ENCODE data around the gene KLK10. TPM values are rescaled to one million over a fixed set of nuclear protein-coding genes. Genes with fewer than 3 reads are reported as not detected.

Gene KLK10
- total RNA-seq = not detected

- DNase-seq (ENCODE audit: extremely low spot score) = no peak
- 6% methylated on average over 6 of the region's 14 CpGs for WGBS
- H3K27ac ChIP-seq (replicated peaks in 1 of 4) = no peak within 1 kb of the TSS
- H3K4me1 ChIP-seq = peaks cover 17 to 31% (median 28%) of the 10 kb centered on the region in 4 donors
- peaks cover 0 to 93% (median 37%) of the 10 kb centered on the region in 4 donors for H3K27me3 ChIP-seq
- intact Hi-C loops (cut with DNase I) = no loop called here
- H3K36me3 ChIP-seq = no peaks in the 10 kb centered on the region
- H3K9me3 ChIP-seq = no peaks in the 10 kb centered on the region
- TF ChIP-seq CTCF (IDR thresholded peaks at IDR 0.05) (no peak), EP300 (IDR thresholded peaks at IDR 0.05) (no peak), POLR2AphosphoS5 (IDR thresholded peaks at IDR 0.05) (no peak), POLR2A (IDR thresholded peaks at IDR 0.05; ENCODE audit: low read depth) (no peak)
- H3K4me3 ChIP-seq = peak within 1 kb of the TSS; percentile 28 to 53 (median 33)
These were observed at the start of gene KLK10 for GRCh38 chr19:51019544-51019925. KLK10 (minus strand) TSS chr19:51019709; CDS start chr19:51019130, 579 bp downstream.

DNA sequence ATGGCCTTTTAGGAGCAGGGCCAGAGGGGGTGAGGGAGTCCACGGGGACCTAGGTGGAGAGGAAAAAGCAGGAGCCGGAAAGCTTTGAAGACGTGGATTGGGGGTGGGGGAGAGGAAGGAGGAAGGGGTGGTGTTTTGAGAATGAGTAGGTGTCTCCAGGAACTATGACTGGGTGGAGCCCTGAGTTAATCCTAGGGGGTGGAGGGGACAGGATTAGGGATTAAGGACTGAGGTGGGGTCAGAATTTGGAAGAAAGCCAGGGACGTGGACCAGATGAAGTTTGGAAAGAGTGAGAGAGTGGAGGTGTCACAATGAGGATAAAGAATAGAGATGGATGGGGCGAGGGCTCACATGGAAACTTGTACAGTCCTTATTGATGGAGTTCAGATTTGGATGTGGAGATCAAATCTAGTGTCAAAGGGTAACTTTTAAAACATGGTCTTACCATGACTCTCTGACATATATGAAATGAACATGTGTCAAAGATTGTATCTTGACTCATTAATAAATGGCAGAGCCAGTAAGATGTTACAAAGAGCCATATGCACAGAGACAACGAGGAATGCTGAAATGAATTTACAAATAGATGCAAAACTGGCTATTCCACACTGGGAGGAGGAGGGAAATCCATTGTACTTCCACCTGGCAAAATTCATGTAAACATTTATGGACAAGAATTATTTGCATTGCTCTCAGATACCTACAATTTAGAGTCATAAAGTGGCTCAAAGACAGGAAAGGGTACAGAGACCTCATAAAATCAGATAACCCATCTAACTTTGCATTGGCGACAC is 47.1 kb upstream of the KLK10 start:
- H3K27ac ChIP-seq (replicated peaks in 1 of 4) = no peak overlapping the region
- H3K4me1 ChIP-seq = peaks cover 4 to 11% (median 8%) of the 10 kb centered on the region in 4 donors

DNA sequence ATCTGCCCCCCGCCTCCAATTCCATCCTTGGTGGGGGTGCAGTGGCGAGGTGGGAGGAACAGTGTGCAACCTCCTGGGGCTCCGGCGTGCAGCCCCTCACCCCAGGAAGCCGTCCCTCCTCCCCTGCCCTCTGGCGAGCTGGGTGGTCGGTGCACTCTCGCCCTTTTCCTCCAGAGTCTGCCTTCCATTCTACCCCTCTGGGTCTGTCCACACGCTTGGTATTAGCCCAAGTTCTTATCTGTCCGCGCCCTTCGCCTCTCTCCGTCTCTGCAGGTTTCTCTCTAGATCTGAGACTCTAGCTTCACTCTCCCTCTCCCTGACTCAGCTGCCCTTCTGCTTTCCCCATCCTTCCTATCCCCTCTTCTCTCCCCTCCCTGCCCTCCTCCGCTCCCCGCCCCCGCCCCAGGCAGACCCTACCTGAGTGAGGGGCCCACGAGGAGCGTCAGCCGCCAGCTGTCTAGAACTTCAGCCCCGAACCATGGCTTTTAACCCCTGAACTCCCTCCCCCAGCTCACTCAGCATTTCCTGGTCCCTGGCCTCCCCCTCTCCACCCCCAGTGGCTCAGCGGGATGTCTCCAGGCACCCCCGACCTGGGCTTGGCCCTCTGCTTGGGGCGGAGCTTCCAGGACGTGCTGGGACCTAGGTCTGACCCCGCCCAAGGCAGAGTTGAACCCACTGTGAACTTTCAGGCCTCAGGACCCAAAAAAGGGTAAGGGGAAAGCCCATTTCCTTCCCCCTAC is 45.9 kb upstream of the KLK10 start:
- peaks cover 4 to 11% (median 8%) of the 10 kb centered on the region in 4 donors for H3K4me1 ChIP-seq
- intact Hi-C loops (cut with DNase I) = no loop called here
- peaks cover 0 to 61% (median 11%) of the 10 kb centered on the region in 4 donors for H3K27me3 ChIP-seq
- WGBS = 10% methylated on average over 23 of the region's 25 CpGs
- peak overlapping the region; percentile 3 to 29 (median 17) for H3K4me3 ChIP-seq
- no peak overlapping the region for H3K27ac ChIP-seq (replicated peaks in 1 of 4)
- H3K9me3 ChIP-seq = no peaks in the 10 kb centered on the region
- no peaks in the 10 kb centered on the region for H3K36me3 ChIP-seq
- TF ChIP-seq POLR2AphosphoS5 (IDR thresholded peaks at IDR 0.05) (no peak), CTCF (IDR thresholded peaks at IDR 0.05) (no peak), POLR2A (IDR thresholded peaks at IDR 0.05; ENCODE audit: low read depth) (no peak), EP300 (IDR thresholded peaks at IDR 0.05) (no peak)
- no peak for DNase-seq (ENCODE audit: extremely low spot score)

More for the DNA sequence above, 47.1 kb upstream of the KLK10 start:
- WGBS = 62% methylated on average over 7 of the region's 7 CpGs
- Histone ChIP-seq H3K4me3 (no peak overlapping the region), H3K36me3 (no peaks in the 10 kb centered on the region), H3K27me3 (peaks cover 0 to 57% (median 11%) of the 10 kb centered on the region in 4 donors), H3K9me3 (no peaks in the 10 kb centered on the region)
- no peak for DNase-seq (ENCODE audit: extremely low spot score)
- intact Hi-C loops (cut with DNase I) = no loop called here
- TF ChIP-seq EP300 (IDR thresholded peaks at IDR 0.05) (no peak), POLR2AphosphoS5 (IDR thresholded peaks at IDR 0.05) (no peak), CTCF (IDR thresholded peaks at IDR 0.05) (no peak), POLR2A (IDR thresholded peaks at IDR 0.05; ENCODE audit: low read depth) (no peak)

- no peak for TF ChIP-seq EP300 (IDR thresholded peaks at IDR 0.05)
- TF ChIP-seq POLR2A (IDR thresholded peaks at IDR 0.05; ENCODE audit: low read depth) = no peak
- TF ChIP-seq POLR2AphosphoS5 (IDR thresholded peaks at IDR 0.05) = no peak
- no peak for TF ChIP-seq CTCF (IDR thresholded peaks at IDR 0.05)
- 20% methylated on average over 22 of the region's 38 CpGs for WGBS
- intact Hi-C loops (cut with DNase I) = no loop called here
- Histone ChIP-seq H3K36me3 (no peaks in the 10 kb centered on the region), H3K4me3 (peak within 1 kb of the TSS; percentile 3 to 29 (median 17)), H3K27ac (replicated peaks in 1 of 4) (no peak within 1 kb of the TSS), H3K9me3 (no peaks in the 10 kb centered on the region), H3K27me3 (peaks cover 0 to 68% (median 11%) of the 10 kb centered on the region in 4 donors), H3K4me1 (peaks cover 4 to 11% (median 8%) of the 10 kb centered on the region in 4 donors)
- DNase-seq (ENCODE audit: extremely low spot score) = no peak
These were observed 45.2 kb upstream of the KLK10 start, which contains the start of gene KLK13 for GRCh38 chr19:51064534-51065220. KLK13 (minus strand) TSS chr19:51065092; CDS start chr19:51065067, 25 bp downstream.

All from esophagus muscularis mucosa (tissue), 4 donors.